GM06990 (cell line): ENCODE measurements around the gene CAPN7.

ENCODE experiments used
- DNase-seq: peaks from one replicate; pipeline ENCODE4 v3.0.0-alpha.2; 2011; ENCODE audit not compliant: insufficient read length; ENCODE audit errors: extremely low read depth
- H3K27me3 ChIP-seq: replicated peaks from 2 replicates; pipeline ENCODE4 v1.6.0; 2011; ENCODE audit warnings: low read length; ENCODE audit not compliant: control insufficient read depth, insufficient read depth
- H3K36me3 ChIP-seq: 2 replicates; pipeline ENCODE4 v1.5.1; 2011; ENCODE audit warnings: low read length; ENCODE audit not compliant: control insufficient read depth, insufficient read depth
- H3K4me3 ChIP-seq: replicated peaks from 2 replicates; pipeline ENCODE4 v1.5.1; 2011; ENCODE audit warnings: low read depth, mild to moderate bottlenecking, control low read depth, low read length
- TF ChIP-seq, protein P1 (sequence below): IDR thresholded peaks from 2 replicates; pipeline ENCODE4 v1.5.1; 2011; ENCODE audit warnings: low read length, control low read depth, mild to moderate bottlenecking, inconsistent platforms; ENCODE audit not compliant: insufficient read depth, poor library complexity, severe bottlenecking

Gene CAPN7

DNA sequence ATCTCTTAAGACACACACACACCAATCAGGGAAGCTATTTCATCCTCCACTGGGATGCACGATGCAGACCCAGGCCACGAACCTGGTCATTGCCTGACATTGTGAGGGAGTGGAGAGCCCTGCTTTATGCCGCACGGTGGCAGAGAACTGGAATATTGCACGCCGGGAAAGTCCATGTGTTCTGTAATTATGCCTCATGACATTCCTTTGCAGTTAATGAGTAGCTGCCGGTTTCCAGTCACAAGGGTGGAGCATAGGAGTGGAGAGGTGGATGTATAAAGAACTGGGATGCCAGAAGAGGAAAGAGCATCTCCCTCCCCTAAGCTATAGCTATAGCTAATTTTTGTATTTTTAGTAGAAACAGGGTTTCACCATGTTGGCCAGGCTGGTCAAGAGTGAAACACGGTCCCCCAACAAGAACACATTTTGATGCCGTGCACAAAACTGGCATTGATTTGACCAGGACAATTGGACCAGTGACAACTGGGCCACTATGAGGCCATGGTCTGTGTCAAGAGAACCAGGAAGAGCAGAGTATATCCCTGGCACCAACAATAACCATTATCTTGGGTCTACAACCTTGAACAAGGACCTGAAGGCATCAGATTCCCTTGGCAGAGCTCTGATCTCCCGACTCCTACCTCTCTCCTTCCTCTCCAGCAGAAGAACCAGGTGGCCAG lies 74.9 kb downstream of the CAPN7 start:
- Histone ChIP-seq H3K36me3 (peaks cover 1% of the 10 kb centered on the region), H3K4me3 (no peak overlapping the region), H3K27me3 (no peaks in the 10 kb centered on the region)
- no peak for DNase-seq
- TF ChIP-seq, protein P1, sequence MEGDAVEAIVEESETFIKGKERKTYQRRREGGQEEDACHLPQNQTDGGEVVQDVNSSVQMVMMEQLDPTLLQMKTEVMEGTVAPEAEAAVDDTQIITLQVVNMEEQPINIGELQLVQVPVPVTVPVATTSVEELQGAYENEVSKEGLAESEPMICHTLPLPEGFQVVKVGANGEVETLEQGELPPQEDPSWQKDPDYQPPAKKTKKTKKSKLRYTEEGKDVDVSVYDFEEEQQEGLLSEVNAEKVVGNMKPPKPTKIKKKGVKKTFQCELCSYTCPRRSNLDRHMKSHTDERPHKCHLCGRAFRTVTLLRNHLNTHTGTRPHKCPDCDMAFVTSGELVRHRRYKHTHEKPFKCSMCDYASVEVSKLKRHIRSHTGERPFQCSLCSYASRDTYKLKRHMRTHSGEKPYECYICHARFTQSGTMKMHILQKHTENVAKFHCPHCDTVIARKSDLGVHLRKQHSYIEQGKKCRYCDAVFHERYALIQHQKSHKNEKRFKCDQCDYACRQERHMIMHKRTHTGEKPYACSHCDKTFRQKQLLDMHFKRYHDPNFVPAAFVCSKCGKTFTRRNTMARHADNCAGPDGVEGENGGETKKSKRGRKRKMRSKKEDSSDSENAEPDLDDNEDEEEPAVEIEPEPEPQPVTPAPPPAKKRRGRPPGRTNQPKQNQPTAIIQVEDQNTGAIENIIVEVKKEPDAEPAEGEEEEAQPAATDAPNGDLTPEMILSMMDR = no peak

- H3K27me3 ChIP-seq = no peaks in the 10 kb centered on the region
- TF ChIP-seq, protein P1 = no peak
- no peak for DNase-seq
- H3K4me3 ChIP-seq = no peak overlapping the region
- peaks cover 3% of the 10 kb centered on the region for H3K36me3 ChIP-seq
Measured at GRCh38 chr3:15281817-15282216, 75.8 kb downstream of the CAPN7 start.

DNA sequence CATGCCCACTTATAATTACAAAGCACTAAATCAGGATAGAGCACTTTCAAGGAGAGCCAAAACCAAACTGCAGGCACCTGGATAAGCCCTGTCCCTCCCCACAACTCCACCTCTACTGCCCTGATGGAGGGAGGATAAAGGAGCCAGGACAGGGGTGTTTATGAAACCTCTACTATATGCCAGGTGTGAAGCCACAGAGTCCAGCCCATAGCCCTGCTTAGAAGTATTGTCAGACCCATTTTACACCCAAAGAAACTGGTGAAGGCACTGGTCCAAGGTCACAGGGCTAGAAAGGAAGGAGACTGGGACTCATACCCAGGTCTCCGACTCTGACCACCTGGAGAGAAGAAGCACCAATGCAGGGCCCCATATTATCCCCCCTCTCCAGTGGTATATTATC lies 77.7 kb downstream of the CAPN7 start:
- peaks cover 4% of the 10 kb centered on the region for H3K36me3 ChIP-seq
- no peak overlapping the region for H3K4me3 ChIP-seq
- no peak for DNase-seq
- H3K27me3 ChIP-seq = no peaks in the 10 kb centered on the region
- TF ChIP-seq, protein P1 = no peak

DNA sequence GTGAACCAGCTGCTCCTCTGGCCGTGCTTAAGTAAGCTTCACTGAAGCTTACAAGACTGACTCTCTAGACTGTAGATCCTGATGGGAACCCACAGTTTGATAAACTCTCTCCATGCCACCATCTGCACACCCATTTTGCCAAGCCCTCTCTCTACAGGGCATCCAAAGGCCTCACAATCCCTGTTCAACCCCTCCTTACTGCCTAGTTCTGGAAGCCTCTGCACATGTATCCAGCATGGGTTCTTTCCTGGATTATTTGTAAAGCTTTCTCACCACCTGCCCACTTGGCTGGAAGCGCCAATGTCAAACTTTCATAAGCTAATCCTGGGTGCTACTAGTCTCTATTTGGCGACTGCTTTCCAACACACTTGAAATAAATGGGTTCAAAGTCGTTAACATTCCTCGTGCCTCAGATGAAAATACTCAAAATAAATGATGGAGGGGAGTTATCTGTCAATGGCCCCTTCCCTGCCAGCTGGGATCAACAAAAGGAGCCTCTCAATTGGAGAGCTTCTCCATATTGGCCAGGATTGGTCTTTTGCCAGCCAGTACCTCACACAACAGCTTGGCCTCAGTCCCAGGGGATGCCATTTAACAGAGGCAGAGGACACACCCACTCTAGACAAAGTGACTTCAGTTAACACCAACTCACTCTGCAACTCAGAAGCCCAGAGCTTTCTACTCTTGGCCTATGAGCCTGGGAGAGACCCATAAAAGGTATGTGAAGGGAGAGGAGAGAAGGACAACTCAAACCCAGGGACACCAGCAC lies 78.3 kb downstream of the CAPN7 start:
- Histone ChIP-seq H3K27me3 (no peaks in the 10 kb centered on the region), H3K4me3 (no peak overlapping the region), H3K36me3 (peaks cover 4% of the 10 kb centered on the region)
- TF ChIP-seq, protein P1 = no peak
- no peak for DNase-seq

GRCh38 chr3:15286022-15286421 lies 80.0 kb downstream of the CAPN7 start:
- TF ChIP-seq, protein P1 = no peak
- DNase-seq = no peak
- H3K27me3 ChIP-seq = no peaks in the 10 kb centered on the region
- peaks cover 4% of the 10 kb centered on the region for H3K36me3 ChIP-seq
- H3K4me3 ChIP-seq = no peak overlapping the region
